Measurements from ENCODE around the gene LRP1B.
"Not testable (repeated sequence)": the region's sequence is repeated elsewhere in the genome, so short reads cannot be mapped to it uniquely, and the experiment has no call there.

LRP1B gene

GRCh38 chr2:140436936-140437335, 1693.9 kb downstream of the LRP1B start:
- Histone ChIP-seq H3K9ac (ENCODE audit: low read length) (no peak overlapping the region), H3K4me2 (ENCODE audit: low read length) (no peak overlapping the region), H3K79me2 (ENCODE audit: insufficient read depth, low read length) (no peaks in the 10 kb centered on the region), H4K20me1 (ENCODE audit: insufficient read depth, low read length) (no peaks in the 10 kb centered on the region), H3K27ac (ENCODE audit: low read depth, low read length, poor library complexity, severe bottlenecking) (no peak overlapping the region), H3K9me2 (ENCODE audit: low read depth, low read length) (no peaks in the 10 kb centered on the region), H3F3A (ENCODE audit: insufficient read depth, low read length) (no peaks in the 10 kb centered on the region), H3K4me3 (ENCODE audit: low read depth, low read length, poor library complexity, severe bottlenecking) (no peak overlapping the region), H3K27me3 (ENCODE audit: insufficient read depth, low read length) (no peaks in the 10 kb centered on the region), H3K9me3 (ENCODE audit: low read length) (no peaks in the 10 kb centered on the region), H3K4me1 (ENCODE audit: insufficient read depth, low read length, severe bottlenecking) (no peaks in the 10 kb centered on the region), H2AFZ (ENCODE audit: low read length) (no peak overlapping the region), H3K36me3 (ENCODE audit: insufficient read depth, low read length) (no peaks in the 10 kb centered on the region)
- TF ChIP-seq CTCF (IDR thresholded peaks at IDR 0.05; ENCODE audit: low read length) (no peak), EZH2 (IDR thresholded peaks at IDR 0.05; ENCODE audit: borderline replicate concordance, low read length) (no peak)

- not testable (repeated sequence) for H4K20me1 ChIP-seq (ENCODE audit: insufficient read depth, low read length); H3K9me3 ChIP-seq (ENCODE audit: low read length); H3K27me3 ChIP-seq (ENCODE audit: insufficient read depth, low read length); H3K4me1 ChIP-seq (ENCODE audit: insufficient read depth, low read length, severe bottlenecking); H3K9ac ChIP-seq (ENCODE audit: low read length); H3K4me2 ChIP-seq (ENCODE audit: low read length); H2AFZ ChIP-seq (ENCODE audit: low read length); H3K27ac ChIP-seq (ENCODE audit: low read depth, low read length, poor library complexity, severe bottlenecking); H3K9me2 ChIP-seq (ENCODE audit: low read depth, low read length); H3F3A ChIP-seq (ENCODE audit: insufficient read depth, low read length); H3K79me2 ChIP-seq (ENCODE audit: insufficient read depth, low read length); H3K4me3 ChIP-seq (ENCODE audit: low read depth, low read length, poor library complexity, severe bottlenecking); H3K36me3 ChIP-seq (ENCODE audit: insufficient read depth, low read length)
Measured at GRCh38 chr2:140427033-140427432, 1703.8 kb downstream of the LRP1B start.

- H2AFZ ChIP-seq (ENCODE audit: low read length) = no peak overlapping the region
- H3K9me2 ChIP-seq (ENCODE audit: low read depth, low read length) = no peaks in the 10 kb centered on the region
- H3K27me3 ChIP-seq (ENCODE audit: insufficient read depth, low read length) = no peaks in the 10 kb centered on the region
- no peaks in the 10 kb centered on the region for H3K79me2 ChIP-seq (ENCODE audit: insufficient read depth, low read length)
- no peaks in the 10 kb centered on the region for H3K9me3 ChIP-seq (ENCODE audit: low read length)
- H3K4me2 ChIP-seq (ENCODE audit: low read length) = no peak overlapping the region
- H3K4me1 ChIP-seq (ENCODE audit: insufficient read depth, low read length, severe bottlenecking) = no peaks in the 10 kb centered on the region
- H3K9ac ChIP-seq (ENCODE audit: low read length) = no peak overlapping the region
- no peak overlapping the region for H3K4me3 ChIP-seq (ENCODE audit: low read depth, low read length, poor library complexity, severe bottlenecking)
- TF ChIP-seq EZH2 (IDR thresholded peaks at IDR 0.05; ENCODE audit: borderline replicate concordance, low read length) (no peak), CTCF (IDR thresholded peaks at IDR 0.05; ENCODE audit: low read length) (no peak)
- H3K27ac ChIP-seq (ENCODE audit: low read depth, low read length, poor library complexity, severe bottlenecking) = no peak overlapping the region
- H3K36me3 ChIP-seq (ENCODE audit: insufficient read depth, low read length) = no peaks in the 10 kb centered on the region
- no peaks in the 10 kb centered on the region for H4K20me1 ChIP-seq (ENCODE audit: insufficient read depth, low read length)
- H3F3A ChIP-seq (ENCODE audit: insufficient read depth, low read length) = no peaks in the 10 kb centered on the region
Measured at GRCh38 chr2:140424471-140424870, 1706.3 kb downstream of the LRP1B start.

- Histone ChIP-seq H3K27ac (ENCODE audit: low read depth, low read length, poor library complexity, severe bottlenecking) (no peak overlapping the region), H3K4me2 (ENCODE audit: low read length) (no peak overlapping the region), H3K27me3 (ENCODE audit: insufficient read depth, low read length) (no peaks in the 10 kb centered on the region), H3K4me3 (ENCODE audit: low read depth, low read length, poor library complexity, severe bottlenecking) (no peak overlapping the region), H4K20me1 (ENCODE audit: insufficient read depth, low read length) (no peaks in the 10 kb centered on the region), H3K9me2 (ENCODE audit: low read depth, low read length) (no peaks in the 10 kb centered on the region), H3K4me1 (ENCODE audit: insufficient read depth, low read length, severe bottlenecking) (no peaks in the 10 kb centered on the region), H3K9ac (ENCODE audit: low read length) (no peak overlapping the region), H2AFZ (ENCODE audit: low read length) (no peak overlapping the region), H3F3A (ENCODE audit: insufficient read depth, low read length) (no peaks in the 10 kb centered on the region), H3K9me3 (ENCODE audit: low read length) (no peaks in the 10 kb centered on the region), H3K36me3 (ENCODE audit: insufficient read depth, low read length) (no peaks in the 10 kb centered on the region), H3K79me2 (ENCODE audit: insufficient read depth, low read length) (no peaks in the 10 kb centered on the region)
- no peak for TF ChIP-seq CTCF (IDR thresholded peaks at IDR 0.05; ENCODE audit: low read length)
- TF ChIP-seq EZH2 (IDR thresholded peaks at IDR 0.05; ENCODE audit: borderline replicate concordance, low read length) = no peak
Measured at GRCh38 chr2:140422759-140423158, 1708.1 kb downstream of the LRP1B start.
